DMS 273 (cell line): Measurements from ENCODE around the gene CFAP99.
"Not testable (repeated sequence)": the region's sequence is repeated elsewhere in the genome, so short reads cannot be mapped to it uniquely, and the experiment has no call there.

ENCODE experiments used
- DNase-seq: peaks from one replicate; lab custom pipeline; 2025; ENCODE audit not compliant: unreplicated experiment; lab: John Stamatoyannopoulos, UW

The CFAP99 gene

DNA sequence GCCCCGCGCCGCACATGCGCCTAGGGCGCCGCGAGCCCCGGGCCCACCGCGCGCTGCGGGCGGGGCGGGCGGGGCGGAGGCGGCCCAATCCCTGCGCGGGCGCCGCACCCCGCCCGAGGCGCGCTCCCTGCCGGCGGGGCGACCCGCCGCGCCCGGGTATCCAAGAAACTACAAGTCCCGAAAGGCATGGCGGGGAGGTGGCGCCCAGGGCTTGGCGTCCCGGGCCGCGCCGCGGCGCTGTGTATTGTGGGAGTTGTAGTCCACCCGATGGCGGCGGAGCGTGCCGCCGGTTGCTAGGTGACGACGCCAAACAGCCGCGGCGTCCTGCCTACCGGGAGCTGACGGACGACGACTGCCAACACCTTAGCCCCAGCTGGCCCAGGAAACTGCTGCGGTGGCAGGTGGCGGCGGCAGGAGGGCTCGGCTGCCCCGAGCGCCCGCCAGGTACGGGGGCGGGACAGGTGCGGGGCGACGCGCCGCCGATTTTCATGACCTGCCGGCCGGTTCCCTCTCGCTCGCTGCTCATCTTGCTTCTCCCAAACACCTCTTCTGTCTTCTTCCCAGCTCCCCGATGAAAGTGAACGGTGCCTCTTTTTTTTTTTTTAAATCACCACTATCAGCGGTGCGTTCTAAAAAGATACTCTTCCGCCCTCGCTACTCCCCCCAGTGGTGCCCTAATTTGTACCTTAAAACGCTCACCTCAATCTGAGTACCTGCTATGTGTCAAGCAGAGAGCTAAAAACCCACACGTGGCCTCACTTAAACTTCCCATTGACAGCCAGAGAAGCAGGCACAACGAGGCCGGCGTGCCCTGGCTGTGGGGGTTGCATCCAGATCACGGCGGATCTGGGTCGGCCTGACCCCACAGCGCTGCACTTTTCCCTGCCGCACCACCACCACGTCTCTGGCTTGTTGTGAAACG, at the start of gene CFAP99:
Gene CFAP99 (plus strand): TSS at position 306 of the 922 bp plus-strand sequence.
- peak; percentile 97 for DNase-seq

GRCh38 chr4:2370597-2371320, 48.0 kb upstream of the CFAP99 start:
- DNase-seq = no peak

GRCh38 chr4:2371765-2372487, 46.8 kb upstream of the CFAP99 start:
- DNase-seq = no peak

DNA sequence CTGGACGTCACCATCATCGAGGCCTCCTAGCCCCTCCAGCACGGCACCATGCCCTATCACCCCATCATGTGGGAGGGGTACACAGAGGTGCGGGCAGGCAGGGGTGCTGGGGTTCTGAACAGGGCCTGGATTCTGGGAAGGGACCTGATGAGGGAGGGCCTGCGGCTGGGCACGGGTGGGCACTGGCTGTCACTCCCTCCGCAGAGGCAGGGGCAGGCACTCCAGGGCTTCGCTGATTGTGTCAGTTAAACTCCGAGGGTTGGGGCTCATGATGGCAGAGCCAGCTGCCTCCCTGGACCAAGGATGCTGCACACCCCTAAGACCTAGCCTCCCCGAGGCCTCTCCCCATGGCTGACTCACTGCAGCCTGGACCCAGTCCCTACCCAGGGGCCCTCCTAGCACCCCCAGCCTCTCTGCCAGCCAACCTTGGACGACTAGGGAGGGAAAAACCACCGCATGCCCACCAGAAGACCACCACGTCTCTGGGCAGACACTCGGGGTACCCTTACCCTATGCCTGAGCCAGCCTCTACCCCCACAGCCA, 46.2 kb upstream of the CFAP99 start:
- no peak for DNase-seq

DNA sequence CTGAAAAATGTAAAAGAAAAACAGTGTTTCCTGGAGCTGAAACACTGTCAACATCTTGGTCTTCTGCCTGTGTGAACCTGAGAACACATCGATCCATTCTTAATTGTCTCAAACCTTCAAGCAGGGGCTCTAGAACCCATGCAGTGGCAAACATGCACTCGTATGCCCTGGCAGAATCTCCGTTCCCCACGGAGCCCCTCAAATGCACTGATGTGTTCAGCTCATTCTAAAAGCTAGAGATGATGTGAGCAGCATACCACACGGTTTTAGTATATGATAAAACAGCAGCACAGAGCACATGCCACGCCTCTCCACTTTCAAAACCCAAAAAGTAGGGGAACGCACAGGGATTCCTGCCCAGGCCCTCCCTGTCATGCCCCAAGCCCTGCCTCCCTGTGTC, 45.2 kb upstream of the CFAP99 start:
- DNase-seq = no peak

- DNase-seq = no peak
Observed at GRCh38 chr4:2375427-2375826, 43.3 kb upstream of the CFAP99 start.

GRCh38 chr4:2377241-2377640, 41.5 kb upstream of the CFAP99 start:
- DNase-seq = no peak

DNA sequence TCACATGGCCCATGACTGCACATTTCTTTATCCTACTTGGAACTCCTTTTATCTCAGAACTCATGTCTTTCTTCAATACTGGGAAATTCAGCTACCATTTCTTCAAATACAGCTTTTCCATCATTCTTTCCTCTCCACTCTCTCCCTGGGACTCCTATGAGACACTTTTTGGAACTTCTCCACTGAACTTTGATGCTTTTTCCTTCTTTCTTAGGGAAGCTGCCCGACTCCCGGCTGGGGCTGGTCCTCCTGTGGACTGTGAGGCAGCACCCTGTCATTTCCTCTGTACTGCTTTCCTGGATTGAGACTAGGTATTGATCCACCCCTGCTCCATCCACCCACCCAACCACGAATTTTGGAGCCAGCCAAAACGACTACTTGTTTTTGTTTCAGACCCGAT, 40.4 kb upstream of the CFAP99 start:
- no peak for DNase-seq

DNA sequence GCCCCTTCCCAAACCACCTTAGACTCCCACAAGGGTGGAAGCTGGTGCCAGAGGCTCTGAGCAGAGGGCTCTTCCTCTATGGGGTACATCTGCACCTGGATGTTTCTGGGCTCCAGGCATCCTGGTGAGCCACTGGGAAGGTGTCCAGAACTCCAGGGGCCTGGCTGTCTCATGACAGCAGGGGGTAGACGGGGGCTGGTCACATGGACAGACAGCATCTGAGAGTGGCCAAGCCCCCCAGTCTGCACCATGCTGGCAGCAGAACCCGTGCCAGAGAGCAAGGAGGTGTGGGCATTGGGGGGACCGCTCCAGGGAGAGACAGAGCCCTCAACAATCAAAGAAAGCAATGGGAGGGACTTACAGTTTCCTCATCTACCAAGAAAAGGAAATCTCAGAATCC, 39.9 kb upstream of the CFAP99 start:
- no peak for DNase-seq

DNA sequence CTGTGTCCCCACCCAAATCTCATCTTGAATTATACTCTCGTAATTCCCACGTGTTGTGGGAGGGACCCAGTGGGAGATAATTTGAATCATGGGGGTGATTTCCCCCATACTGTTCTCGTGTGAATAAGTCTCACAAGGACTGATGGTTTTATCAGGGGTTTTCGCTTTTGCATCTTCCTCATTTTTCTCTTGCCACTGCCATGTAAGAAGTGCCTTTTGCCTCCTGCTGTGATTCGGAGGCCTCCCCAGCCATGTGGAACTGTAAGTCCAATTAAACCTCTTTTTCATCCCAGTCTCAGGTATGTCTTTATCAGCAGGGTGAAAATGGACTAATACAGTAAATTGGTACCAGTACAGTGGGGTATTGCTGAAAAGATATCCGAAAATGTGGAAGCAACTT, 38.2 kb upstream of the CFAP99 start:
- not testable (repeated sequence) for DNase-seq

DNA sequence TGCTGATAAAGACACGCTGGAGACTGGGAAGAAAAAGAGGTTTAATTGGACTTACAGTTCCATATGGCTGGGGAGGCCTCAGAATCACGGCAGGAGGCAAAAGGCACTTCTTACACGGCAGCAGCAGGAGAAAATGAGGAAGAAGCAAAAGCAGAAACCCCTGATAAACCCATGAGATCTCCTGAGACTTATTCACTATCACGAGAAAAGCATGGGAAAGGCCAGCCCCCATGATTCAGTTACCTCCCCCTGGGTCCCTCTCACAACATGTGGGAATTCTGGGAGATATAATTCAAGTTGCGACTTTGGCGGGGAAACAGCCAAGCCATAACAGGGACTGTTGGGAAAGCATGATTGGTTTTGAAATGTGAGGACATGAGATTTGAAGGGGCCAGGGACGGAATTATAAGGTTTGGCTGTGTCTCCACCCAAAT, 36.0 kb upstream of the CFAP99 start:
- DNase-seq = not testable (repeated sequence)

DNA sequence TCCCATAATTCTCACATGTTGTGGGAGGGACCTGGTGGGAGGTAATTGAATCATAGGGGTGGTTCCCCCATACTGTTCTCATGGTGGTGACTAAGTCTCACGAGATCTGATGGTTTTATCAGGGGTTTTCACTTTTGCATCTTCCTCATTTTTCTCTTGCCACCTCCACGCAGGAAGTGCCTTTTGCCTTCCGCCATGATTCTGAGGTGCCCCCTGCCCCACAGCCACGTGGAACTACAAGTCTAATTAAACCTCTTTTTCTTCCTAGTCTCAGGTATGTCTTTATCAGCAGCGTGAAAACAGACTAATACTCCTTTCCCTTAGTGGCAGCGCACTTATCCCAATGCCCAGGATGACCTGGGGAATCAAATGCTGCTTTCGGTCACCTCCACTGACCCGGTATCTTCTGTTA, 35.5 kb upstream of the CFAP99 start:
- not testable (repeated sequence) for DNase-seq

DNA sequence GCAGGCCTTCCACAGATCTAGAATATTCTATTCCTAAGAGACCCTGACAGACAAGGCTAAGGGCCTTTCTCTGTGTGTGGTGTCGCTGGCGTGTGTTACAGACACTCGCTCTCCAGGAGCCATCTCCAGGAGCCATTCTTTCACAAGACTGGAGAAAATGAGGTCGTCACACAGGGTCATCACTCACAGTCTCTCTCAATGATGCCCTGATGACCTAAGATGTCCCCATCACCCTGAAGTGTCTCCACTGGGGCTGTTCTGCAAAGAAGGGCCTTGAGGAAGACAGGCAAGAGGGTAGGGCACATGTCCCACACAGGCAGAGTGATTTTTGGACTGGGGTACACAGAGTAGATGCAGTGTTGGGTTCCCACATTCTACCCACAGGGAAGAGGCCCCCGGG, 35.0 kb upstream of the CFAP99 start:
- no peak for DNase-seq

DNA sequence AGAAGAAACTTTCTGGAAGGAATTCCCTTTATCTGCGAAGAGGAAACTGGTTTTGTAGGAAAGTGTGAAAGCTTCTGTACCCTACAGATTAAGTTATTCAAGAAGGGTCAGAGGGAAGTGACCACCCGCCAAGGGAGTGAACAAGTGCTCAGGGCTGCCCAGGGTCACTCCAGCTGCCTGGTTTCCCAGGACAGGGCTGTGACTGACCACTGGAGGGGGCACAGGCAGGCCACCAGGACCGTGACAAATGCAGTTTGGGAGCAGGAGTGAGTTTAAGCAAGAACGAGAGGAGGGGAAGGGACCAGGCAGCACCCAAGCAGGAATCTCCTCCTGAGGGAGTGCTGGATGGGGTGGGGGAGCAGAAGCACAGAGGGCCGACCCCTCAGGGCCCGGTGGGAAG, 34.5 kb upstream of the CFAP99 start:
- no peak for DNase-seq

- DNase-seq = no peak
Observed at GRCh38 chr4:2385516-2385915, 33.2 kb upstream of the CFAP99 start.

DNA sequence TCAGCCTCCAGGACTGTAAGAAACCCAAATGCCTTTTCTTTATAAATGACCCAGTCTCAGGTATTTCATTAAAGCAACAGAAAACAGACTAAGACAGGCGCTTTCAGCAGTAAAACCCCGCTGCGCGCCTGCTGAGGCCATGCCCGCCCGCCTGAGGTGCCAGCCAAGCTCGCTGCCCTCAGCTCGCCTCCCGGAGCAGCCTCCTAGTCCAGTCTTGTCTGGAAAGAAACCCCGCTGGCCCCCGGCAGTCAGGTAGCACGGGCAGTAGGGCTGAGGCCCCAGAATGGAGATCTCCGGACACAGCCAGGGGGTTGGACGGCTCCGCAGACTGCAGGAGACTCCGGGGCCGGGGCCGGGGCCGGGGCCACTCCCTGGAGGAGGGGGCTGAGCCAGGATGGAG, 32.0 kb upstream of the CFAP99 start:
- no peak for DNase-seq

GRCh38 chr4:2387218-2387617, 31.5 kb upstream of the CFAP99 start:
- no peak for DNase-seq

GRCh38 chr4:2387829-2388228, 30.9 kb upstream of the CFAP99 start:
- no peak for DNase-seq

- no peak for DNase-seq
Observed at GRCh38 chr4:2388429-2389182, 30.1 kb upstream of the CFAP99 start.

GRCh38 chr4:2389691-2390090, 29.1 kb upstream of the CFAP99 start:
- no peak for DNase-seq

GRCh38 chr4:2390146-2390545, 28.6 kb upstream of the CFAP99 start:
- no peak for DNase-seq
